OCI-M2 (cell line): ENCODE measurements around the gene DLGAP4.

Experiments used
- DNase-seq: peaks from one replicate; lab custom pipeline; 2025; ENCODE audit not compliant: unreplicated experiment; lab: John Stamatoyannopoulos, UW

DLGAP4 gene

GRCh38 chr20:36526521-36527011 lies 220.4 kb downstream of the DLGAP4 start:
- DNase-seq = no peak

DNA sequence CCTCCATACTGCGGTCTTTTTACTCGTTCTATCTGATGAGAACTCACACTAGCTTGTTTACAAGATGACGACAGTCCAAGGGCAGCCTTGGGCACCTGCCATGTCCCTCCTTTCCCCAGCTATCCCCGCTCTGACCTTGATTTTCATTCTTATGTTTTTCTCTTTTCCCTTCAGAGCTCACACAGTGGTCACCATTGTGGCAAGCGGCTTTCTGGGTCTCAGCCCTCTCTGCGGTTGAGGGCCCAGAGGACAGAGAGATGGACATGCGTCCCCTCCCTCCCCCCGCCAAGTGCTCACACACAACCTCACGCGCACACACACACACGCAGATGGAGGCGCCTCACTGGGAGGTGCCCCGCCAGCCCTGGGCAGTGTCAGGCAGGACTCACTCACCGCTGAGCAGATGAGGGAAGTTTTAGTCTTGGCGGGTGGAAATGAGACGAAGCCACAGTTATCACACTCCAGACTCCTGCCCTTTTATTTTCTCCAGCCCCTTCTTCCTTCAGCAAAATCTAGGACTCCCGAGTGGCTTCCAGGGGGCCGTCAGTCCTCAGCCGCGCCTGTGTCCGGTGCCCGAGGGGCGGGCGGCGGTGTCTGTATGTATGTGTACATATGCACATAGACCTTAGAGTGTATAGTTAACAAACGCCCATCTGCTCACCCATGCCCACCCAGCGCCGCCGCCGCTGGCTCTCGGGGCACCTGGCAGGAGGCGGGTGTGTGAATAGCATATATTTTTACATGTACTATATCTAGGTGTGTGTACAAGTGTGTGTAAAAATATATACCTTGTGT lies 221.4 kb downstream of the DLGAP4 start:
- DNase-seq = no peak

DNA sequence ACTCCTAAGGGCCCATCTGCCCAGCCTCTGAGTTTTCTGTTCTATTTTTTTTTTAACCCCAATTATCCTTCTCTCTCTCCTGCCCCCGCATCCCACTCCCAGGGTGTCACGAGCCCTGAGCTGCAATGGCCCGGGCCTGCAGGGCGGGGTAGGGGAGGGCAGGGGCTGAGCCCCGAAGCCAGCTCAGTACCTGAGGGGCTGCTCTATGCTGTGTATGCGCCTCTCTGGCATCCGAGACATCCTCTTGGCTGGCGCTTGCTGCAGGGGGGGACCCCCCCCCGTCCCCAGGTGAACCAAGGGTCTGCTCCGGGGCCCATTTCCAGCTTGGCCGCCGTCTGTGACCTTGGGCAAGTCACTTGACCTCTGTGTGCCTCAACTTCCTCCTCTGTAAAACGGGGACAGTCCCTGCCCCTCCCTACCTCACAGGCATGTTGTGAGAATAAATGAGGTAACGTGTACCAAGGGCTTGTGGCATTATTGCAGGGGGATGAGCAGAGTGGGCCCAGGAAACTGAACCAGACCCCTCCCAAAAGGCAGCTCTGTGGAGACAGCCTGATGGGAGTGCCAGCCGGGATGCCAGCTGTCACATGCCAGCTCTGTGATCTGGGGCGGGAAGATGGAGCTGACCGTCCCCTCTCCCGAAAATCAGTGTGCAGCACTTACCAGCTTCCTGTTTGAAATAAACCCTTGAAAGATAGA lies 222.2 kb downstream of the DLGAP4 start:
- no peak for DNase-seq

DNA sequence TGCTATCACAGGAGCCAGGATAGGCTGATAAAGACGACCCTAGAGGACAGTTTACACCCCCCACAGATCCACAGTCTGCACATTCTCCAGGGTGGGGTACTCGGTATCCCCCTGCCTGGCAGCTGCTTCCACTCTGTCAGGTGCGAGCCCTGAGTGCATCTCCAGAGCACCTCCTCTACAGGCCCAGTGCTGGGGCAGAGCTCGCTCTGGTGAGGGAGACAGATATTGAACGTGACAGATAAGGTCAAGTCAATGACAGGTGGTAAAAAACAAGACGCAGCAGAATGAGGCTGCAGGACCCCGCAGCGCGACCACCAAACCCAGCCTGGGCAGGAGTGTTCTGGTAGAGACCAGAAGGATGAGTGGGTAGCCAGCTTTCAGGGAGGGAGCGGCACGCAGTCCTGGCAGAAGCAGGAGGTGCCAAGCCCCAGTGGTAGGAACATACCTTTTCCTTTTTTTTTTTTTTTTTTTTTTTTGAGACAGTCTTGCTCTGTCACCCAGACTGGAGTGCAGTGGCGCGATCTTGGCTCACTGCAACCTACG lies 222.8 kb downstream of the DLGAP4 start:
- no peak for DNase-seq

- no peak for DNase-seq
Measured at GRCh38 chr20:36532388-36532787, 226.2 kb downstream of the DLGAP4 start.

DNA sequence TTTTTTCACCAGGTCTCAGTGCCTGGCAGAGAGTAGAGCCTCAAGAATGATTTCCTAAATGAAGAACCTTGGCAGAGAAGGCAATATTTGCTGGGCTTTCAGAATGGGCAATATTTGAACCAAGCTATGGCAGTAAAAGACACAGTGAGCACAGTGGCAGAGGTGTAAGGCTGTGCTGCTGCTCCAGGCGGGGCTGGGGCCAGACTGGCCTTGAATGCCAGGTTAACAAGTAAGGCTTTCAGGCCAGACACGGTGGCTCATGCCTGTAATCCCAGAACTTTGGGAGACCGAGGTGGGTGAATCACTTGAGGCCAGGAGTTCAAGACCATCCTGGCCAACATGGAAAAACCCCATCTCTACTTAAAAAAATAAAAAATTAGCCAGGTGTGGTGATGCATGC lies 226.7 kb downstream of the DLGAP4 start:
- no peak for DNase-seq

DNA sequence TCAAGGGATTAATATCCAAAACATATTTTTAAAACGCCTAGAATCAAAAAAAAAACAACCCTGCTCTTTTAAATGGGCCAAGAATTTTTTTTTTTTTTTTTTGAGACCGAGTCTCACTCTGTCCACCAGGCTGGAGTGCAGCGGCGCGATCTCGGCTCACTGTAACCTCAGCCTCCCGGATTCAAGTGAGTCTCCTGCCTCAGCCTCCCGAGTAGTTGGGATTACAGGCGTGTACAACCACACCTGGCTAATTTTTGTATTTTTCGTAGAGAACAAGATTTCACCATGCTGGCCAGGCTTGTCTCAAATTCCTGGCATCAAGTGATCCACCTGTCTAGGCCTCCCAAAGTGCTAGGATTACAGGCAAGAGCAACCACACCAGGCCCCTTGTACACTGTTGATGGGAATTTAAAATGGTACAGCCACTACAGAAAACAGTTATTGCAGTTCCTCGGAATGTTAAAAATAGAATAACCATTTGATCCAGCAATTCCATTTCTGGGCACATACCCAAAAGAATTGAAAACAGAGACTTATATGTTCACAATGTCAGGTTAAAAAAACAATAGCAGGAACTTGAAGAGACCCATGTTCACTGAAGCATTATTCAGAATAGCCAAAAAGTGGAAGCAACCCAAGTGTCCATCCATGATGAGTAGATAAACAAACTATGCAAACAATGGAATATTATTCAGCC lies 232.0 kb downstream of the DLGAP4 start:
- no peak for DNase-seq

DNA sequence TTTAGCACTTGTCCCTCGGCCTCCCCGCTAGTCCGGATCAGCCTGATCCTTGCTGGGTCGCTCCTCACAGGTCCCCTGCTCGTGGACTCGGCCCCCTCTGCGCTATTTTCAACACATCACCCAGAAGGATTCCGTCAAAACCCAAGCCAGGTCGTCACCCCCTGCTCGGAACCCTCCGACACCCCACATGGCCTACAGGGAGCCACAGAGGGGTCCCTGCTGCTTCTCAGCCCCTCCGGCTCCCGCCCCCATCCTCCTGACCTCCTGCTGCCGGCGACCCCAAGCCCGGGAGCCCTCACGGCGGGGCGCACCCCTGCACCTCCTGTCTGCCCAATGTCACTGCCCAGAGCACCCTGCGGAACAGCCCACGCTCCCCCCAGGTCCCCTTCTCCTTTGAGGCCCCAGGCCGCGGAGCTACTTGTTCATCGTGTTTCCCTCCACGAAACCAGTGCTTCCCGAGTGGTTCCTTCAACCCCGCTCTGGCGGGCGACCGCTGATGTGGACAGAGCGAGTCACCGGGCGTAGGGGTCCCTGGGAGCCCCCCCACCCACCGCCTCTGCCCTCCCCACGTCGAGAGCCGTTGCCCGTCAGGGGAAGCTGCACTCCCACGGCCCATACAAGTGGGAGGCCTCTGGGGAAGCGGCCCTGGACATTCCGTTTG lies 234.5 kb downstream of the DLGAP4 start:
- no peak for DNase-seq

DNA sequence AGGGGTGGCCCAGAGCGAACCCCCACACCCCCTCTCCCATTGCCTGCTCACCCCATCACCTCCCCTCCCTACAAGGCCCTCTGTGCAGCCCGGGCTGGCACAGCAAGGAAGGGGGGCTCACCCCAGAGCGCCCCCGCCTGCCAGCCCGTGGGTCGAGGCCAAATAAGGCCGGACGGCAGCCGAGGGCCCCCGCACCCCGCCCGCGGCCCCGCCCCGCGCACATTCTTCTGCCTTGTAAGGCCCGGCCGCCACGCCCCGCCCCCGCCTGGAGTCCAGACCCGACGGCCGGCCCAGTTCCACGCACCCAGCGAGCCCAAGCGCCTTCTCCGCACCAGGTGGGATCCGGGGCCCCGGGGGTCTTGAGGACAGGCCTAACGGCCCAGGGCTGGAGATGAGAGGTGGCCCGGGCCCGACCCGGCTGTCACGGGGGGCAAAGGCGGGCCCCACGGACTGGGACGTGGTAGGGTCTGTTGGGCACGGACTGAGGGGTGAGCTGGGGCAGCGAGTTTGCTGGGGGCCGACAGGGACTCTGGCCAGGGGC lies 235.2 kb downstream of the DLGAP4 start, which contains the start of gene MYL9:
MYL9 (plus strand) TSS at position 293 of the 541 bp plus-strand sequence. CDS start 3,366 bp downstream, outside the sequence.
- no peak for DNase-seq

GRCh38 chr20:36541768-36542488 lies 235.8 kb downstream of the DLGAP4 start:
- DNase-seq = no peak

- no peak for DNase-seq
Measured at GRCh38 chr20:36542516-36543183, 236.5 kb downstream of the DLGAP4 start.

GRCh38 chr20:36543184-36544133 lies 237.3 kb downstream of the DLGAP4 start:
- DNase-seq = no peak

- no peak for DNase-seq
Measured at GRCh38 chr20:36544134-36545018, 238.2 kb downstream of the DLGAP4 start.

DNA sequence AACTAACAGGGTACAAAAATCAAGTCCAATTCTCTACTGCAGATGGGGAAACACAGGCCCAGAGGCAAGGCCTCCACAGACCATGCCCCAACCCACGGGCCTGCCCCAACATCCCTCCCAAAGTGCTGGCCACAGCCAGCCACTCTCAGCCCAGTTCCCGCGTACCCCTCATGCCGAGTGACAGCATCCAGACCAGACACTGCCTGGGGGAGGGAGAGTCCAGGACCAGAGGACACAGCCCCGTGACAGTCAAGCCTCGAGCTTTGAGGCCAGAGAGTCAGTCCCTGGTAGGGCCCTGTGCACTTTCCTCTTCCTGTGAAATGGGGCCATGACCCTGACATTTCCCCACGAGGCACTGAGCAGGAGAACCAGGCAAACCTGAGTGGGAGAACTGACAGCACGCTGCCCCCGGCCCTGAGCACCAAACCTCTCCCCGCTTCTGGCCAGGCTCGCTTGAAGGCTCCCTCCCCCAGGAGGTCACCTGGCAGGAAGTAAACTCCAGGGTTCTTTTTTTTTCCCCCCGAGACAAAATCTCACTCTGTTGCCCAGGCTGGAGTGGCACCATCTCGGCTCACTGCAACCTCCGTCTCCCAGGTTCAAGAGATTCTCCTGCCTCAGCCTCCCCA lies 240.1 kb downstream of the DLGAP4 start:
- no peak for DNase-seq

GRCh38 chr20:36547186-36548005 lies 241.3 kb downstream of the DLGAP4 start:
- no peak for DNase-seq

DNA sequence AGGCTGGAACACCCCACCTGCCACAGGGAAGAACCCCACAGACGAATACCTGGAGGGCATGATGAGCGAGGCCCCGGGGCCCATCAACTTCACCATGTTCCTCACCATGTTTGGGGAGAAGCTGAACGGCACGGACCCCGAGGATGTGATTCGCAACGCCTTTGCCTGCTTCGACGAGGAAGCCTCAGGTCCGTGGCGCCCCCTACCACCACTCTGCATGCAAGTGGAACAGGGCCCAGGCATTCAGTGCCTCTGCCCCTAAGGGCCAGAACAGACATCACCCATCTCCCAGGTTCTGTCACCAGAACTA lies 241.8 kb downstream of the DLGAP4 start:
- DNase-seq = no peak
